Liver (tissue), 3 donors: Measurements from ENCODE around the gene IFNGR1.

ENCODE experiments used
- ATF3 ChIP-seq: IDR thresholded peaks from 2 replicates; pipeline ENCODE4 v1.6.1; 2016; ENCODE audit warnings: antibody characterized with exemption
- CTCF ChIP-seq: fragments of 150-350 bp; IDR thresholded peaks from 2 replicates; pipeline ENCODE4 v1.5.1; 2017; ENCODE audit warnings: improper control_type of control experiment, low read depth, low read length; ENCODE audit not compliant: missing input control
- FOXA1 ChIP-seq: IDR thresholded peaks from 2 replicates; pipeline ENCODE4 v1.6.1; 2016; ENCODE audit warnings: antibody characterized with exemption
- FOXA2 ChIP-seq: IDR thresholded peaks from 2 replicates; pipeline ENCODE4 v1.6.1; 2016; ENCODE audit warnings: antibody characterized with exemption
- GABPA ChIP-seq, 2 donors: IDR thresholded peaks in 1 of 2; conservative IDR thresholded peaks in 1 of 2; 2 replicates each; pipeline ENCODE4 v1.6.1; 2016; ENCODE audit warnings: antibody characterized with exemption in 2 of 2, mild to moderate bottlenecking in 1 of 2, moderate library complexity in 1 of 2
- MAX ChIP-seq: IDR thresholded peaks from 2 replicates; pipeline ENCODE4 v1.6.1; 2016; ENCODE audit warnings: antibody characterized with exemption
- NR2F2 ChIP-seq: IDR thresholded peaks from 2 replicates; pipeline ENCODE4 v1.6.1; 2016; ENCODE audit warnings: antibody characterized with exemption
- RAD21 ChIP-seq, 2 donors: IDR thresholded peaks; 2 replicates each; pipeline ENCODE4 v1.6.1; 2016; ENCODE audit warnings: antibody characterized with exemption in 2 of 2, mild to moderate bottlenecking in 2 of 2
- REST ChIP-seq: IDR thresholded peaks from 2 replicates; pipeline ENCODE4 v1.6.1; 2016; ENCODE audit warnings: antibody characterized with exemption, mild to moderate bottlenecking
- SP1 ChIP-seq: IDR thresholded peaks from 2 replicates; pipeline ENCODE4 v1.6.1; 2018; ENCODE audit warnings: antibody characterized with exemption, mild to moderate bottlenecking
- TAF1 ChIP-seq: conservative IDR thresholded peaks from 2 replicates; pipeline ENCODE4 v1.6.1; 2016; ENCODE audit warnings: antibody characterized with exemption, mild to moderate bottlenecking
- YY1 ChIP-seq: IDR thresholded peaks from 2 replicates; pipeline ENCODE4 v1.6.1; 2016; ENCODE audit warnings: antibody characterized with exemption, mild to moderate bottlenecking
- ZBTB33 ChIP-seq: IDR thresholded peaks from 2 replicates; pipeline ENCODE4 v1.6.1; 2016; ENCODE audit warnings: antibody characterized with exemption
- donor health status: healthy.
- donor health status: healthy.

- TF ChIP-seq ATF3 (no peak), SP1 (no peak), CTCF (no peak), RAD21 (IDR thresholded peaks at IDR 0.05) (no peak), REST (no peak), FOXA1 (no peak), TAF1 (no peak), FOXA2 (no peak), NR2F2 (no peak), GABPA (IDR thresholded peaks at IDR 0.05 in 1 of 2, conservative IDR thresholded peaks at IDR 0.05 in 1 of 2) (no peak), ZBTB33 (no peak), MAX (no peak), YY1 (no peak)
Measured at GRCh38 chr6:137166247-137167098, 52.7 kb downstream of the IFNGR1 start.
